GM15510 (cell line): ENCODE measurements around the gene ID3.

Experiments
- POLR2A ChIP-seq: IDR thresholded peaks from 3 replicates; pipeline ENCODE4 v1.6.1; 2011; ENCODE audit warnings: borderline replicate concordance; ENCODE audit not compliant: insufficient read length; ENCODE audit errors: extremely low read depth

The ID3 gene

DNA sequence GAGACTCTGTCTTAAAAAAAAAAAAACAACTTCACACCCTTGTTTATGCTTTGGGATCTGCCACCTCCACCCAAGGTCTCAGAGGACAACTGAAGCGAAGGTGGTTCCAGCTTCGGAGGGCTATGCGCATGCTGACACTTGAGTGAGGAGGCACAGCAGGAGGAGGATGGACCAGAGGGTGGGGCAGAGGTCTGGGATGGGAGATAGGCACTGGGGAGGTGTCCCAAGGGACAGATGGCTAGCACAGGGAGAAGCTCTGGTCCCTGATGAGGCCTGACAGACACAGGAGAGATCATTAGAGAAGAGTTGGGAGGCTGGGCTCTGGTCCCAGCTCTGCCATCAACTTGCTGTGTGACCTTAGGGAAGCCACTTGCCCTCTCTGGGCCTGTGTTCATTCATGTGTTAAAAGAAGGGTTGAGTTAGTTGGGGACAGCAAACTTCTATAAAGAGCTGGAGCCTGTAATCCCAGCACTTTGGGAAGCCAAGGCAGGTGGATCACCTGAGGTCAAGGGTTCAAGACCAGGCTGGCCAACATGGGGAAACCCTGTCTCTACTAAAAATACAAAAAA, 45.1 kb downstream of the ID3 start:
- TF ChIP-seq POLR2A = no peak

DNA sequence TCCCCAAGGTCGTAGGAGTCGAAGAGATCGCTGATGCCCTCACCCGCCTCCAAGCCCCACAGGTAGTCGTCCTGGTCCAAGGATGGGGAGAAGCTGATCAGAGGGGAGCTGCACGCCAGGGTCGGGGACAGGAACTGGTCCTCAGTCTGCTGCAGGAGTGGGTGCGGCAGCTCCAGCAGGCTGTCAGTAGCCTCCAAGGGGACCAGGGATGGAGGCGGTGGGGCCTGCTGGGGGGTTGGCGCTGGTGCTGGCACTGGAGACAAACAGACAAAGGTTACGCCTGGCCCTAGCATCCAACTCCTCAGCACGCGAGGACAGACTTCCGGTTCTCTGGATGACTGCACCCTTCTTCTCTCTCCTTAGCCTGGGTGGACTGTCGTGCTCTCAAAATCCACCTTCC, 49.4 kb downstream of the ID3 start:
- TF ChIP-seq POLR2A = no peak
